ENCODE measurements around the gene TLR5.

- no peak for TF ChIP-seq CTCF (IDR thresholded peaks at IDR 0.05)
- TF ChIP-seq POLR2A (IDR thresholded peaks at IDR 0.05) = no peak
Measured at GRCh38 chr1:223077247-223077833, 65.7 kb downstream of the TLR5 start.

Data from uterus (tissue), 2 donors.